Measurements from ENCODE around the gene C1orf21.

The C1orf21 gene

DNA sequence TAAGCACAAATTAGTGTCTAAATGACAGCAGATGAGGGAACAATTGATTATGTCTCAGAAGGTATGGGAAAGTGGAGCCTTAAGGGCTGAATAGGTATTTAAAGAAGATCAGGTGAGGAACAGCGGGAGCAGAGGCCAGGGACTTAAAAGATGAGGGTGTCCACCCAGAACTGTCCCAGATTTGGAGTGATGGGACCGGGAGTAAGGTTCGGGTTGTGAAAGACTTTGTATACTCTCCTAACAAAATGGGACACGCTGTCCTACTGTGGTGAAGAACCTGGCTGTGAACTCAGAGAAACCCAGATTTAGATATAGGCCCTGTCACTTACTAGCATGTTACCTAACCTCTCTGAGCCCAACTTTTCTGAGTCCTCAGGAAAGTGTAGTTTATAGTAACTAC lies 140.6 kb downstream of the C1orf21 start:
- DNase-seq = no peak

DNA sequence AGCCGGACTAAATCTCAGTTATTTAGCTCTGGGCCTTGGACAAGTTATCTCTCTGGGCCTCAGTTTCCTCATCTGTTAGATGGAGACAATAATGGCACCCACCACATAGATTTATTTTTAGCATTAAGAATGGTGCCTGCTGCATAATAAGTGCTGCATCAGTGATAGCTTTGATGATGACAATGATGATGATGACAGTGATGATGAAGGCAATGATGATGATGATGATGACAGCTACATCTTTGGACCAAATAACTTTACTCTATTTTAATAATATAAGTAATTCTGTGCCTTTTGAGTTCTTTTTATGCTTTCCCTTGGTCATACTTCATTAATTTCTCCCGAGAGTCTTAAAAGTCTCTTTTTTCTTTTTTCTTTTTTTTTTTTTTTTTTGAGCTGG lies 143.4 kb downstream of the C1orf21 start:
- DNase-seq = no peak

DNA sequence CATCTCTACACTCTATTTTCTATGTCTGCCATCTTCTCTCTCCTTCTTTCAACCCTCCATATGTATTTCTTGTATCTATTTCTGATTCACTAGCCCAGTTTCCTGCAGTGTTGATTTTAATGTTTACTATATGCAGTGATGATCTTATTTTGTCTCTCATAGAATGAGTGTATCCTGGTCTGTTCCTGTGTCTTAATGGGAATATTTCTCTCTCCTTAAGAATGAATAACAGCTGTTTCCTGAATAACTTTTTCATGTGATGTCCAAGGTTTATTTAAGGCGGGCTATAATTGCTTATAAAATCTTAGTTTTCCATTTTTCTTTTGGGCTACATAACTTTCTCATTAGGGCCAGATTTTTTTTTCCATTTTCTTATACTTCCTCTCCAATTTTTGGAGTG lies 144.5 kb downstream of the C1orf21 start:
- DNase-seq = no peak

DNA sequence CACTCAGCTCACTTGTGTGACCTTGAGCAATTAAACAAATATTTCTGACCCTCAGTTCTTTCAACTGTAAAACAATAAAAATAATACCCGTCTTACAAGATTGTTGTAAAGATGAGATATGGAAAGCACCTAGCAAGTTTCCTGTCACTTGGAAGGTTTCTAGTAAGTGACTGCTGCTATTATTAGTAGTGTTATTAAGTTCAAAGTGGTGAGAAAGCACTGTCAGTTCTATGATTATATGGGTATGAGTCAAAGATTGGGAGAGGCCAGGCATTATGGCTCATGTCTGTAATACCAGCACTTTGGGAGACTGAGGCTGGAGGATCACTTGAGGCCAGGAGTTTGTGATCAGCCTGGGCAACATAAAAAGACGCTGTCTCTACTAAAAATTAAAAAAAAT lies 145.4 kb downstream of the C1orf21 start:
- DNase-seq = no peak

DNA sequence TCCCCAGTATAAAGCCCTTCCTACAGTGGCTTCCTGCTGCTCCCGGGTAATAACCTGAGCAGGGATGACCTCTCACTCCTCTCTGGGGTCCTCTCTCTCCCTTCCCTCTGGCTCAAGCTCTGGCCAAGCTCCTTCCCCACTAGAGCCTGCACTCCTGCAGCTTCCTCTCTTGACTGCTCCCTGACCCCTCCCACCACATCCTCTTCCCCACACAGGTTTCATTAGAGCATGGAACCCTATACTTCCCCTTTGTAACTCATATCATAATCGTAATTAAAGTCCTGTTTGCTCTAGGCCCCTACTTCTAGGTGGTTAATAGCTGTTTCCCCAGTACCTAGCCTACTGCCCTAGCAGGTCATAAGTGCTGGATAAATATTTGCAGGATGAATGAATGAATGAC lies 146.2 kb downstream of the C1orf21 start:
- no peak for DNase-seq

DNA sequence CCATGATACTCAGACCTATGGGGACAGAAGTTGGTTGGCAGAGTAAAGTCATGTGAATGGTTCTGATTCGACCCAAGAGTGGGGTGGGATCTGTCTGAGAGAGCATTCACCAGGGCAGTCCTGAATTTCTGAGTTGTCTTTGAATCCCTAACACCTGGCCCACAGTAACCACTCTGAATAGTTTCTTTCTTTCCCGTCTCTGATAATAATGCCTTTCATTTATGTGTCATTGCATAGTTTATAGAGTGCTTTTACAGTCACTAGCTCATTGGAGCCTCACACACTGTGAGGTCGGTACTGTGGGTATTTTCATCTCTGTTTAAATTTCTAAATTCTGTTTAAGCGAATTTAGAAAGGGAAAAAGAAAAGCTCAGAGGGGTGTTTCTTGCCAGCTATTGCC lies 147.1 kb downstream of the C1orf21 start:
- DNase-seq = no peak

DNA sequence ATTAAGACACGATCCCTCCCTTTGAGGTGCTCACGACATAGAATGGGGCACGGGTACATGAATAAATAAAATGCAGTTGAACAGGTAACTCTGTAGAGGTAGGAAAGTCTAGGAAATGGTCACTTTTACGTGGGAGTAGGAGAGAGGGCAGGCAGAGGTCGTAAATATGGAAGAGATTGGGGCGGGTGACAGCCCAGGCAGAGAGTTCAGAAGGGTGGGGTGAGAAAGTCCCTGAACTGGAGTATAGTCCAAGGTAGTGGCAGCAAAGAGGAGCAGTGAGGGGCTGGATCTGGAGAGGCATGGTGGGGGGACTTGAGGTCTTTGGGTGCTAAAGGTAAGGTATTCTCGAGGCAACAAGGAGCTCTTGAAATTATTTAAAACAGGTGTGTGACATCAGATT lies 147.9 kb downstream of the C1orf21 start:
- no peak for DNase-seq

DNA sequence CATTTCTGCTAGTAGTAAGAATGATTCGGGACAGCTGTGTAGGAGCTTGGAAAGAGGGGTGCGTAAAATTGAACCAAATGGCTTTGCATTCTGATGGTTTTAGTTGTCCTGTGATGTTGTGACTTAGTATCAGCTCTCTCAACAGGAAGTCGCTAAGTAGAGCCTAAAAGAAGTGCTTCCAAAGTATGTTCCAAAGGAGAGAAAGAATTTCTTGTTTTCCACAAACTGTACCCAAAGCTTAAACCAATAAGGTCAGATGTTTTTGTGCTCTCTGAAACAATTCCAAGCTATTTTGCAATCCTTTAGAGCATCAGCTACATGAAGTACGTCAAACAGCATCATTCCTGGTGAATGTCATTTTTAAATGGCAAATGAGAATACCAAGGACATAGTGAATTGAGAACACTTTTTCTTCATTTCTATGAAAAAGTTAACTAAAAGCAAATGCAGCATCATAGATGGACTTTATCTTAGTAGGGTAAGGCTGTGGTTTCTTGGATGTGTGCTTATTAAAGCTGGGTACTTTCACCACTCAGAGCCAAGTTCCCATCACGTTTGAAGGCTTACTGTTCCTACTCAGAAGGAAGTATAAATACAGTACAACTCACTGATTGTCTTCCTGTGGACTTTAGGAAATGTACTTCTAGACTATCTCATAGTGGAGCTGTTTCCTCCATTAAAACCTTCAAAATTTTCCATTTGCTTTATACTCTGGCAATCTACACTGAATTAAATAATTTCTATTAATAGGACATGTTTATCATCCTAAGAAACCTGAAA lies 148.6 kb downstream of the C1orf21 start:
- DNase-seq = peak; percentile 34

DNA sequence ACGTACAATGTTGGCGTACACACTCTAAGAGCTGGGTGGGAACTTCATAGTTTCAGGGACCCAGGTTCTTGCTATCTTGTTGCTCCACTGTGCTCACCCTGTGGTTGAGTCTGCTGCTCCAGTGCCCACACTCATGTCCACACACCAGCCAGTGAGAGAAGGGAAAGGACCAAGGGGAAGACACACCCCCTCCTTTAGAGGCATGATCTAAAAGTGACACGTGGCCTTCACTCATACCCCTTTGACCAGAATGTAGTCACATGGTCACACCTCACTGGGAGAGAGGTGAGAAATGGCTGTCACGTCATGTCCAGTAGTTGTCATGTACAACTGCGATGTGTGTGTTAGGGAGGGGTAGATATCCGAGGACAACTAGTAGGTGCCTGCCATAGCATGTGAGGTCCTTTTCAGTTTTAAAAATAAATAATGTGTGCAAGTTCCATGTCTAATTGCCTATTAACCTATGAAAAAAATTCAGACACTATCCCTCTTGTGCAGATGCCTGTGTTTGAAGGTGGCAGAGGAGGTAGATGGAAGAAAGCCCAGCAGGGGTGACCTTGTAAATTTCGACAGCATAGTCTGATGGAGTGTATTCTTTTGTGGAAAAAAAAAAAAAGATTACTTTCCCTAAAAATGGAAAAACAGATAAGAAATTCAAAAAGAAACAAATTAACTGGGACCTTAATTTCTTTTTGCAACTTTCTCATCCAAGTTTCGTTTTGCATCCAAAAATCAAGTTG lies 149.6 kb downstream of the C1orf21 start:
- DNase-seq = no peak

DNA sequence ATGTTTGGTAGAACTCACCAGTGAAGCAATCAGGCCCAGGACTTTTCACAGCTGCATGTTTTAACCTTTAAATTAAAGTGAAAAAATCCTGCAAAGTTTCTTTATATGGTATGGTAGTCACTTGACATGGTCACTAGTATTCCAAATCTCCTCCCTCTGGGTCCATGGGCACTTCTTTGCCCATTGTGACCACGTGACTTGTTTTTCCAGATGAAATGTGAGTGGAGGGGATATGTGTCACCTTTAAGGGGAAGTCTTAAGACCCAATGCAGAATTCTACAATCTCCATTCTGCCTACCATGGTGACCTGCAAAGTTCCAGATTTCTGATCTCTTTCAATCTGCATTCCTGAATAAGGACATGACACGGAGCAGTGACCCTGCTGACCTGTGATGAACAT lies 152.8 kb downstream of the C1orf21 start:
- no peak for DNase-seq

DNA sequence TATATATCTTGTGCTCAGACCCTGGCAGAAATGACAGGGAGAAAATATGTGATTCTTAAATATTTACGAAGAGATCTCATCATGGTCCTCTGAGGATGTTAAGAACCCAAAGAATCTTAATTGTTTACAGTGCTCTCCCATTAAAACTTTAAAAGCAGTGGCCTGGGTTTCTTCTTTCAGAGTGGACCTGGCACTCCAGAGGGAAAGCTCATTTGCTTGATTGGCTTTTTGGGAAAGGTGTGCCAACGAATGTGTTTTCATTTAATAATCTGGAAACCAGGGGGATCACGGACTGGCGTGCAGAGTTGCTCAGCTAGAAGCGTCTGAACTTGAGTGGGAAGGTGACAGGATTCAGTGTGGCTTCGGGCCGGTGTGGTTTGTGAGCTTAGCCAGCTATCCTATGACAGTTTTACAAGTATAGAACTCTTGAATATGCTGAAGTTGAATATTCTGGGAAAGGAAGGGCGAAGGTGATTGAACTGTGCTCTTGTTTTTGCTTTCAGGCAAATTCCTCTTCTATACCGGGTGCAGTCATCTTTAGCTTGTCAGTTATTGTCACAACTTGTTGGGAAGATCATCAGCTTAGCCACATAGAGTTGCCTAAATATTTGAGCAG lies 154.8 kb downstream of the C1orf21 start:
- DNase-seq = no peak

DNA sequence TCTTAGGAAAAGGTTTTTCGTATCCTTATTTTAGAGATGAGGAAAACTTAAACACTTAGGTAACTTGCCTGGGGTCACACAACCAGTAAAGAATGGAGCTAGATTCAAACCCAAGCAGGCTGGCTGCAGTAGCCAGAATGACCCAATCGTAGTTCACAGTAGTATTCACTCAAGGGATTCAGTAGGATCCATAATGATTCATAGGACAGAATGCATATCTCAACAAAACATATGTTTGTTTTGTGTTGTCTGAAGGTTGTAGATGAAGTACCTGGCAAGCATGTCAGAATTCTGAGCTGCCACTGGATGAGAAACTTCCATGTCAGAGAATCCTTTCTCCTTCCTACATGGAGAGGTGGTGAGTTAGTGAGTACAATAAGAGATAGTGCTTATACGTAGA lies 155.5 kb downstream of the C1orf21 start:
- DNase-seq = no peak

DNA sequence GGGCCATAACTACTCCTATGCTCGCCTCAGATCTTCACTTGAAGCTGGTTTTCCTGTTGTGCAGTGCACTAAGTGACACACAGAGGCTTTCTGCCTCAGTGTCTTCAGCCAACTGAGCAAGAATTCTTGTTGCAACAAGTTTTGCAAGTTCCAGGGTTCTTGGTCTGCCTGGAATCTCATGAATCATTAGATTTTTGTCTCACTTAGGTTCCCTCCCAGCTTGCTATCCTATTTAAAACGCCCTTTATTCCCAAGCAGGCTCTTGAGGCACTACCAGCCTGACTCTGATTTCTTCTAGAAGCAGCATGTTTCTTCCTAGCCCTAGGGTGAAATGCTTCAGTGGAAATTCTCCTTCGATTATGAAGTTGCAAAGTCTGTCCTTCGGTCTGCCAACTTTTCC lies 158.8 kb downstream of the C1orf21 start:
- no peak for DNase-seq

DNA sequence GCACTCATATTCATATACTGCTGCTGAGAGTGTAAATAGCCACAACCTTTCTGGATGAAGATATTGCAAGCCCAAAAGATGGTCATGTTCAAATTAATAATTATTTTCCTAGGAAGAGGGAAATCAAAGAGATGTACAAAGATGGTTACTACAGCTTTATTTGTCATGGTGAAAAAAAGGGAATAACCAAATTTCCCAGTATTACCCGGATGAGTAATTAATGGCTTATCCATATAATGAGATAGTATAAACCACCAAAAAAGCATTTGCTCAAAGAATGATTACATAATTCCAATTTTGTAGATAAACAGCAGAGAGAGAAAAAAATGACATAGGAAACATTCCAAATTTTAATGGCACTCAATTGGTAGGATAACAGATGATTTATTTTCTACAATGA lies 165.6 kb downstream of the C1orf21 start:
- DNase-seq = no peak

DNA sequence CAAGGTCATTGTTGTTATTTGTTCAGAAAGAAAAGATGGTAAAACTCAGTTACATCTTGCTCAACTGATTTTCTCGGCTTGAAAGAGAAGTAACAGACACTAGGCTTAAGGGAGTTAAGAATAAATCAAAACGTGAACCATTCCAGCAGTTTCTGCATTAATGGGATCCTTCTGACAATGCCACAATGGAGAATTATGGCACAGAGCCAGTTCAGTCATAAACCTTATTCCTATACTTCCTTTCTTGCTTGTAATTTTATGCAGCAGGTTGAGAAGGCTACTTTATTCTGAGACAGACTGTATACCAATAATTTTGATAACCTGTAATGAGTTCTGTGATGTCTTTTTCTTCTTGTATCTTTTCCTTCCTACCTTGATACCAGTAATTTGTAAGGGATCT lies 167.0 kb downstream of the C1orf21 start:
- DNase-seq = no peak

DNA sequence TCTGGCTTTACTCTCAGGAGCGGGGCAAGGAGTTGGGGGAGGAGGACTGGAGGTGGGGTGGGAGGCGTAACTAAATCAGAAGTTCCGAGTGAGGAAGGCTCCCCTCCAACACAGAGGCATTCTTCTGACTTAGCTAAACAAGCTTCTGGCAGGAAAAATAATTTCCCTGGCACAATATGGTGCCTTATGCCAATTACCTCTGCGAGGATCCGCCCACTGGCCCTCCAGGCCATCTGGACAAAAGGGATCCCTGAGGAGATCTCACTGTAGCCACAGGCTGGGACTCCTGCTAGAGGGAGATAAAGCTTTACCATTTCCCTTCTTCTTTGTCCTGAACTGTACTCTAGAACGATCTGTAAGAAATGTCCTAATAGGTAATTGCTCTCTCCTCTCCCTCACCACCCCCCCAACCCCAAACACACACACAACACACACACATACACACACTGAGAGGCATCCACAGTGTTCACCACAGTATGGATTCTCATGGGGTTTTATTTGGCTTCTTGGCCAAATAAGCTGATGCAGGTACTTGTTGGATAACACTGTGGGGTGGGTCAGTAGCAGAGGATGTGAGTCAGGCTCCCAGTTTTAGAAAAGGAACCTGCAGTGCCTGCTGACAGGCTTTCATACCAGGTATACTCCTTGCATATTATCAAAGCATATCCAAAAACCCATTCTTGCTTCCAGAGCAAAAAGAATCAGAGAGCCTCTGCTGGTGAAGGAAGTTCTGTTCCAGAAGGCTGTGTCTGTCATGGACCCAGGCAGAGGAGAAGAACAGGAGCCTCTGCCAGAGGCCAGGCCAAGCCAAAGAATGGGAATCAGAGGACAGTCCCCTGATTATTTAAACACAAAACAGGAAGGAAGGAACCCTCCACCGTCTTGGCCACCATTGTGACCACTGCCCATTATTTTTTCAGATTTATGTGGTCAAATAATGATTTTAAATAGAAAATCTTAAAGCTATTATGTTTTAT lies 169.1 kb downstream of the C1orf21 start:
- no peak for DNase-seq

DNA sequence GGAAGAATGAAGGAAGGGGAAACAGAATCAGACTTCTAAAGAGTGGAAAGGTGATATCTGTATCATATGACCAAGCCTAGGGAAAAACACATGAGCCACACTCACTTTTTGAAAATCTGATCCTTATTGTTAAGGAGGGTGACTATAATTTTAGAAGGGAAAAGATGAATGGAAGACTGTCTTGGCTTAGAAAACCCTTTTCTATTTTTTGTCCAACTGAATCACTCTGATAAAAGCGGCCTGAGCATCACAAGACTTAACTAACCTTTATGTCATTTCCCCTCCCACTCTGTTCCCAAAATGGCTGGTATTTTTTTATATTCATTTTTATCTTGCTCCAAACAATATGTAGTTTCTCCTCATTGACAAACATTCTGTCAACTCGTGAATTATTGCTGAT lies 169.8 kb downstream of the C1orf21 start:
- DNase-seq = no peak

DNA sequence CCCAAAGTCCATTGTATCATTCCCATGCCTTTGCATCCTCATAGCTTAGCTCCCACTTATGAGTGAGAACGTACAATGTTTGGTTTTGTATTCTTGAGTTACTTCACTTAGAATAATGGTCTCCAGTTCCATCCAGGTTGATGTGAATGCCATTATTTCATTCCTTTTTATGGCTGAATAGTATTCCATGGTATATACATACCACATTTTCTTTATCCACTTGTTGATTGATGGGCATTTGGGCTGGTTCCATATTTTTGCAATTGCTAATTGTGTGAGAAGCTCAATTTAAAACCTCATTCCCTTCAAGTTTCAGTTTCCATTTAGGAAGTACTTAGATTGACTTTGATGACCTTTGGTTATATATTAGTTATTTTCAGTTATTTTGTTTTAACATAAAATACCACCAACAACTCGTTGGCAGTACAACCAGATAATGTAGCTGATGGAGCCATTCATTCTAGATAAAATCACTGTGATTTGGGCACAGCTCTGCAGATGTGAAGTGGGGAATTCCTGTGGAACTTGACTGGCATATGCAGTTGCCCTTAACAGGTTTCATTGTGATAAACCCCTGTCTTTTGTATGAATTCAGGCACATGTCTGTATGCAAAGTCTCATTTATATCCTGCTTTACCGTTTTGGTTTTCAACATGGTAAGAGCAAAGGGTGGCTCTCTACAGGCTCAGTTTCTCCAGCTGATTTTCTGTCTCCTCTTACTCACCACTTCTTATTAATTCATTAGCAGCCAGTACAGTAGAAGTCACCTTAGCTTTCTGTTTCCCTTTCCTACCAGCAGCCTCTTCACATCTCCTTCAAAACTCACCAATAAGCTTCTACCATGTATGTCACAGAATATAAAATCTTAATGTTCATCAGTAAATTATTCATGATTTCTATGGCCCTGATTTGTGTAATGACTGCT lies 170.9 kb downstream of the C1orf21 start:
- no peak for DNase-seq

DNA sequence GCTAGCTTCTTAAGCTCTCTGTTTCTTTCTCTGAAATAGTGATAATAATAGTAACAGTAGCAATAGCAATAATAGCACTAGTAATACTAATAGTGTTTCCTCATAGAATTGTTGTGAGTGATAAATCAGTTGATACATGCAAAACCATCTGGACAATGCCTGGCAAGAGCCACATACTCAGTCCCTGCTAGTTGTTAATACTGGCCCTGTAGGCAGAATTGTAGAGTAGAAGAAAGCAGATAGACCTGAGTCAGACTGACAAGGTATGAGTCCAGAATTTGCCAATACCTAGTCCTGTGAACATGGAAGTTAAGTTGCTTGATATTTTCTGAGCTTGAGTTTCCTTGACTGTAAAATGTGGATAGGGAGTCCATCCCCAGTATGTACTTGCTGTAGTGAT lies 171.9 kb downstream of the C1orf21 start:
- DNase-seq = no peak

DNA sequence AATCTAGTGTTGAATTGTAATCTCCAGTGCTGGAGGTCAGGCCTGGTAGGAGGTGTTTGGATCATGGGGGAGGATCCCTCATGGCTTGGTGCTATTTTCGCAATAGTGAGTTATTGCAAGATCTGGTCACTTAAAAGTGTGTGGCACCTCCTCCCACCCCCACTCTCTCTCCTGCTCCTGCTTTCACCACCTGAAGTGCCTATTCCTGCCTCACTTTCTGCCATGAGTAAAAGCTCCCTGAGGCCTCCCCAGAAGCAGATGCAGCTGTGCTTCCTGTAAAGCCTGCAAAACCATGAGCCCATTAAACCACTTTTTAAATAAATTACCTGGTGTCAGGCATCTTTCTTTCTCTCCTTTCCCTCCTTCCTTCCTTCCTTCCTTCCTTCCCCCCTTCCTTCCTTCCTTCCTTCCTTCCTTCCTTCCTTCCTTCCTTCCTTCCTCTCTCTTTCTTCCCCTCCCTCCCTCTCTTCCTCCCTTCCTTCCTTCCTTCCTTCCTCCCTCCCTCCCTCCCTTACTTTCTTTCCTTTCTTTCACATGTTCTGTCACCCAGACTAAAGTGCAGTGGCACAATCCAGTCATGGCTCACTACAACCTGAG lies 172.4 kb downstream of the C1orf21 start:
- DNase-seq = no peak

DNA sequence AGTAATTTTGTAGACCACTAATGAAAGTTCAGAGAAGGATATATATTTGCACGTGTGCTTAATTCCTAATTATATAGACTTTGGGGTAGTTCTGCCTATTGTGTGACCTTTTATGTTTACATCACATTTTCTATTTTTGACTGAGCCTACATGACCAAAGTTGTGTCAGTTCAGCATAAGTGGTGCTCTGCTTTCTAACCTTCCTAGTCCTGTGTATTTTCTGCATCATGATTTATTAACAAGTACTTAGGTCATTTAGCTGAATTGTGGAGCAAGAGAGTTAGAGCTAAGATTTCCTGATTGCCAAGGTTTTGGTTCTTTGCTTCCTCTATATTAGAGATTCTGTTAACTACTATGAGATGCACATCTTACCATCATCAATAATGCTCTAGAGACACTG lies 176.0 kb downstream of the C1orf21 start:
- no peak for DNase-seq
